WTC11 (cell line): ENCODE measurements around the gene MSL3B.

Experiments
- NR3C1 ChIP-seq: sonication (generic); formaldehyde crosslinking; conservative IDR thresholded peaks from 2 replicates; pipeline ENCODE4 v1.8.1; 2023; ENCODE audit warnings: low read depth, mild to moderate bottlenecking, missing genetic modification reagents
- TF ChIP-seq, protein P1 (sequence below): fragments of 200-600 bp; IDR thresholded peaks from 2 replicates; pipeline ENCODE4 v1.8.0; 2022; ENCODE audit warnings: antibody characterized with exemption
- TF ChIP-seq, protein P2 (sequence below): sonication (generic); formaldehyde crosslinking; IDR thresholded peaks from 2 replicates; pipeline ENCODE4 v1.8.1; 2023; ENCODE audit warnings: mild to moderate bottlenecking, missing genetic modification reagents, moderate library complexity
- TF ChIP-seq, protein P3 (sequence below): sonication (generic); formaldehyde crosslinking; IDR thresholded peaks from 2 replicates; pipeline ENCODE4 v1.8.1; 2023; ENCODE audit warnings: mild to moderate bottlenecking, missing genetic modification reagents, moderate library complexity
- TF ChIP-seq, protein P4 (sequence below): fragments of 250-450 bp; sonication (Bioruptor Pico); IDR thresholded peaks from 2 replicates; pipeline ENCODE4 v2.1.2; 2022; ENCODE audit warnings: mild to moderate bottlenecking, moderate library complexity

DNA sequence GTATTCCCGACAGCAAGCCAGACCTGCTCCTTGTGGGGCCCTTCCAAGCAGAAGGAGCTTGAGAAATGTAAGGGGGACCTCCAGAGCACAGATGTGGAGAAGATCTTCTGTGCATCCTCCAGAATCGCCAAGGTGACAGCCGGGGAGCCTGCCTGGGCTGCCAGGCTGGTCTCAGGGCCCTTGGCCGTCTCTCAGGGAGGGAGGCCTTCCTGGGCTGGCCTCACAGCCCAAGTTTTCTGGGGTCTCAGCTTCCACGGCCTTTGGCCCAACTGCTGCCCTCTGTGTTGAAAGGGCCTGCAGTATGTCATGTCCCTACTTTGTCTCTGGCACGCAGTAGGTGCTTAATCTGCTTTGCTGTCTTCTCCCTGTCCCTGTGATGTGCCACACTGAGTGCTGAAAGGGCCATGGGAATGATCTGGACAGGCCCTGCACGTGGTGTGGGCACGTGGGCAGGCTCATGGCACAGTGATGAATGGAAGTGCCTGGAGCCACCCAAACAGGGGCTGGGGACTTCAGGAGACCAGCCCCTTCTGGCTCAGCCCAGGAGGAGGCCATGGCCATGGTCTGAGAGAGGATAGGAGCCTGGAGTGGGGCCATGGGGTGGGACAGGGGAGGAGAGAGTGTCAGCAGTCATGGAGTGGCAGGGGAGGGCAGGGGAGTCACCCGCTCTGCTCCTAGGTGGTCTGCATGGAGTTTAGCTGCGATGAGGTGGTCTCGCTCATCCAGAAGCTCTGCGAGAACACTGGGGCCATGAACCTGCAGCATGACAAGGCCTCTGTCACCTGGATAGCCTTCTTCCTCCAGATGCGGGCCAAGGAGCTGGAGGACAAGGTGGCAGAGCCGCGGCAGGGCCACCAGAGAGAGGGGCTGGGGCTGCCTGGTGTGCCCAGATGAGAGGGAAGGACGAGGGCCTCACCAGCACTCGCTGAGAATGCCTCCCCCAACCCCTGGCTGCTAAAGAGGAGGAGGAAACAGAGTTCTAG, 49.3 kb downstream of the MSL3B start:
- TF ChIP-seq, protein P1, sequence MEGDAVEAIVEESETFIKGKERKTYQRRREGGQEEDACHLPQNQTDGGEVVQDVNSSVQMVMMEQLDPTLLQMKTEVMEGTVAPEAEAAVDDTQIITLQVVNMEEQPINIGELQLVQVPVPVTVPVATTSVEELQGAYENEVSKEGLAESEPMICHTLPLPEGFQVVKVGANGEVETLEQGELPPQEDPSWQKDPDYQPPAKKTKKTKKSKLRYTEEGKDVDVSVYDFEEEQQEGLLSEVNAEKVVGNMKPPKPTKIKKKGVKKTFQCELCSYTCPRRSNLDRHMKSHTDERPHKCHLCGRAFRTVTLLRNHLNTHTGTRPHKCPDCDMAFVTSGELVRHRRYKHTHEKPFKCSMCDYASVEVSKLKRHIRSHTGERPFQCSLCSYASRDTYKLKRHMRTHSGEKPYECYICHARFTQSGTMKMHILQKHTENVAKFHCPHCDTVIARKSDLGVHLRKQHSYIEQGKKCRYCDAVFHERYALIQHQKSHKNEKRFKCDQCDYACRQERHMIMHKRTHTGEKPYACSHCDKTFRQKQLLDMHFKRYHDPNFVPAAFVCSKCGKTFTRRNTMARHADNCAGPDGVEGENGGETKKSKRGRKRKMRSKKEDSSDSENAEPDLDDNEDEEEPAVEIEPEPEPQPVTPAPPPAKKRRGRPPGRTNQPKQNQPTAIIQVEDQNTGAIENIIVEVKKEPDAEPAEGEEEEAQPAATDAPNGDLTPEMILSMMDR, result no peak
- TF ChIP-seq, protein P2, sequence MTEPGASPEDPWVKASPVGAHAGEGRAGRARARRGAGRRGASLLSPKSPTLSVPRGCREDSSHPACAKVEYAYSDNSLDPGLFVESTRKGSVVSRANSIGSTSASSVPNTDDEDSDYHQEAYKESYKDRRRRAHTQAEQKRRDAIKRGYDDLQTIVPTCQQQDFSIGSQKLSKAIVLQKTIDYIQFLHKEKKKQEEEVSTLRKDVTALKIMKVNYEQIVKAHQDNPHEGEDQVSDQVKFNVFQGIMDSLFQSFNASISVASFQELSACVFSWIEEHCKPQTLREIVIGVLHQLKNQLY (CRISPR knock-in tag), result no peak
- TF ChIP-seq NR3C1 (CRISPR knock-in tag), result no peak
- TF ChIP-seq, protein P3, sequence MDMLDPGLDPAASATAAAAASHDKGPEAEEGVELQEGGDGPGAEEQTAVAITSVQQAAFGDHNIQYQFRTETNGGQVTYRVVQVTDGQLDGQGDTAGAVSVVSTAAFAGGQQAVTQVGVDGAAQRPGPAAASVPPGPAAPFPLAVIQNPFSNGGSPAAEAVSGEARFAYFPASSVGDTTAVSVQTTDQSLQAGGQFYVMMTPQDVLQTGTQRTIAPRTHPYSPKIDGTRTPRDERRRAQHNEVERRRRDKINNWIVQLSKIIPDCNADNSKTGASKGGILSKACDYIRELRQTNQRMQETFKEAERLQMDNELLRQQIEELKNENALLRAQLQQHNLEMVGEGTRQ, result no peak
- TF ChIP-seq, protein P4, sequence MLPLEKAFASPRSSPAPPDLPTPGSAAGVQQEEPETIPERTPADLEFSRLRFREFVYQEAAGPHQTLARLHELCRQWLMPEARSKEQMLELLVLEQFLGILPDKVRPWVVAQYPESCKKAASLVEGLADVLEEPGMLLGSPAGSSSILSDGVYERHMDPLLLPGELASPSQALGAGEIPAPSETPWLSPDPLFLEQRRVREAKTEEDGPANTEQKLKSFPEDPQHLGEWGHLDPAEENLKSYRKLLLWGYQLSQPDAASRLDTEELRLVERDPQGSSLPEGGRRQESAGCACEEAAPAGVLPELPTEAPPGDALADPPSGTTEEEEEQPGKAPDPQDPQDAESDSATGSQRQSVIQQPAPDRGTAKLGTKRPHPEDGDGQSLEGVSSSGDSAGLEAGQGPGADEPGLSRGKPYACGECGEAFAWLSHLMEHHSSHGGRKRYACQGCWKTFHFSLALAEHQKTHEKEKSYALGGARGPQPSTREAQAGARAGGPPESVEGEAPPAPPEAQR (CRISPR knock-in tag), result no peak
